Spleen (tissue), 7 donors: ENCODE results near the gene DNAJC4.

Experiments
- POLR2AphosphoS5 ChIP-seq, 3 donors: sonication (generic); formaldehyde crosslinking; IDR thresholded peaks; one replicate each; pipeline ENCODE4 v1.5.1; 2017; ENCODE audit warnings: antibody characterized with exemption in 3 of 3
- TF ChIP-seq, protein P1 (sequence below), 11 experiments: fragments of 200-600 bp in 7 of 11; fragments of 450-650 bp in 4 of 11; sonication (generic) in 4 of 11; IDR thresholded peaks in 8 of 11; conservative IDR thresholded peaks in 3 of 11; 1 replicate in 7 of 11; 2 replicates in 4 of 11; pipeline versions ENCODE4 v1.4.0 to v1.8.0; 2016 to 2021; ENCODE audit warnings: antibody characterized with exemption in 11 of 11, inconsistent platforms in 4 of 11, mild to moderate bottlenecking in 1 of 11
- donor health status: DM: no; HTN: no; CAD: no; lungs with moderate emphysema.
- donor health status: DM: no; HTN: no; CAD: no.
- donor health status: DM: no; HTN: no; CAD: no.

DNA sequence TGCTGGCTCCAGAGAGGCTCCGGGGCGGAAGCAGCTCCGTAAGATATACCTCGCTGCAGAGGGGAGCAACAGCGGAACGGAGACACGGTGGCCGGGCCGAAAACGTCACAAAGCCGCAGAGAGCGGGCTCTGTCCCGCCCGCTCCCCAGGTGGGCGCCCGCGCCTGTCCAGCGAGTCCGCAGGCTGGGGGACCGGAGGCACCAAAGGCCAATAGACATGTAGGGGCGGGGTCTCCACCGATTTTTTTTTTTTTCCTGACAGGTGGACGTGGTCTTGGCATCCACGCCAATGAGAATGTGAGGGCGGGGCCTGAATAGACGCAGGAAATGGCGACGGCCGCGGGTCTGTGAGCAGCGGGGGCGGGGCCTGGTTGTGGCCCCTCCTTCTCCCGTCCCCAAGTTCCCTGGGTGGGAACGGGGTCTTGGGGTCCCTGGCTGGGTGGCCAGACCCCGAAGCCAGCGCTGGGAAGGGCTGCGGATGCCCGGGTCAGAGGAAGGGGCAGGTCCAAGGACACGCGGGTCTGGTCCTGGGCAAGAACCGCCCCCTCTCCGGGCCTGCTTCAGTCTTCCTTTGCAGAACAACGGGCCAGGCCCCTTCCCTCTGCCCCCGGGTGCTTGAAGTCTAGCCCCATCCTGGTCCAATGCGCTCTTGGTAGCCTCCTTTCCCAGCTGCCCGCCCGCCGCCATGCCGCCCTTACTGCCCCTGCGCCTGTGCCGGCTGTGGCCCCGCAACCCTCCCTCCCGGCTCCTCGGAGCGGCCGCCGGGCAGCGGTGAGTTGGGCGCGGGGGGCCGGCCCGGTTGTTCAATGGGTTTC, at the start of gene DNAJC4:
- TF ChIP-seq, protein P1, sequence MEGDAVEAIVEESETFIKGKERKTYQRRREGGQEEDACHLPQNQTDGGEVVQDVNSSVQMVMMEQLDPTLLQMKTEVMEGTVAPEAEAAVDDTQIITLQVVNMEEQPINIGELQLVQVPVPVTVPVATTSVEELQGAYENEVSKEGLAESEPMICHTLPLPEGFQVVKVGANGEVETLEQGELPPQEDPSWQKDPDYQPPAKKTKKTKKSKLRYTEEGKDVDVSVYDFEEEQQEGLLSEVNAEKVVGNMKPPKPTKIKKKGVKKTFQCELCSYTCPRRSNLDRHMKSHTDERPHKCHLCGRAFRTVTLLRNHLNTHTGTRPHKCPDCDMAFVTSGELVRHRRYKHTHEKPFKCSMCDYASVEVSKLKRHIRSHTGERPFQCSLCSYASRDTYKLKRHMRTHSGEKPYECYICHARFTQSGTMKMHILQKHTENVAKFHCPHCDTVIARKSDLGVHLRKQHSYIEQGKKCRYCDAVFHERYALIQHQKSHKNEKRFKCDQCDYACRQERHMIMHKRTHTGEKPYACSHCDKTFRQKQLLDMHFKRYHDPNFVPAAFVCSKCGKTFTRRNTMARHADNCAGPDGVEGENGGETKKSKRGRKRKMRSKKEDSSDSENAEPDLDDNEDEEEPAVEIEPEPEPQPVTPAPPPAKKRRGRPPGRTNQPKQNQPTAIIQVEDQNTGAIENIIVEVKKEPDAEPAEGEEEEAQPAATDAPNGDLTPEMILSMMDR (IDR thresholded peaks at IDR 0.05 in 8 of 11, conservative IDR thresholded peaks at IDR 0.05 in 3 of 11), result peak in 1 of 11 experiments; percentile 20
- TF ChIP-seq POLR2AphosphoS5 (IDR thresholded peaks at IDR 0.05), result peak; percentile 86 to 89 (median 86)
